BJ (cell line): ENCODE results near the gene STK32C. TPM values are rescaled to one million over a fixed set of nuclear protein-coding genes. Genes with fewer than 3 reads are reported as not detected.

Experiments
- CTCF ChIA-PET: fragments of 350-600 bp; formaldehyde crosslinking; extraction: SDS; loops from one replicate; lab custom pipeline; 2021; ENCODE audit warnings: antibody characterized with exemption, inconsistent platforms; lab: Yijun Ruan, JAX
- POLR2A ChIA-PET: fragments of 300-600 bp; sonication (Branson Sonifier 250); formaldehyde crosslinking; extraction: SDS; loops from one replicate; lab custom pipeline; 2021; ENCODE audit warnings: antibody characterized with exemption; lab: Charles Lee
- DNase-seq: peaks from one replicate; pipeline ENCODE4 v3.0.0-alpha.2; 2011; ENCODE audit warnings: low read depth
- H3K27me3 ChIP-seq: 2 replicates; pipeline ENCODE4 v1.6.0; 2011; ENCODE audit warnings: low read length; ENCODE audit not compliant: control insufficient read depth, insufficient read depth
- H3K36me3 ChIP-seq: 2 replicates; pipeline ENCODE4 v1.5.1; 2011; ENCODE audit warnings: low read length; ENCODE audit not compliant: control insufficient read depth, insufficient read depth
- H3K4me3 ChIP-seq: 2 replicates; pipeline ENCODE4 v1.5.1; 2011; ENCODE audit warnings: low read depth, mild to moderate bottlenecking, control low read depth, low read length
- polyA plus RNA-seq: library from polyadenylated mRNA; depleted of rRNA; stranded (reverse); fragments of >200 nt; gene quantifications from 2 replicates; pipeline ENCODE4 v1.2.3, GENCODE V29; 2011
- TF ChIP-seq, protein P1 (sequence below): IDR thresholded peaks from 2 replicates; pipeline ENCODE4 v1.5.1; 2011; ENCODE audit warnings: low read depth, mild to moderate bottlenecking, control low read depth, inconsistent platforms, low read length, moderate library complexity; ENCODE audit not compliant: insufficient read depth

STK32C gene
- polyA plus RNA-seq, 1 experiment: 12.1 TPM

DNA sequence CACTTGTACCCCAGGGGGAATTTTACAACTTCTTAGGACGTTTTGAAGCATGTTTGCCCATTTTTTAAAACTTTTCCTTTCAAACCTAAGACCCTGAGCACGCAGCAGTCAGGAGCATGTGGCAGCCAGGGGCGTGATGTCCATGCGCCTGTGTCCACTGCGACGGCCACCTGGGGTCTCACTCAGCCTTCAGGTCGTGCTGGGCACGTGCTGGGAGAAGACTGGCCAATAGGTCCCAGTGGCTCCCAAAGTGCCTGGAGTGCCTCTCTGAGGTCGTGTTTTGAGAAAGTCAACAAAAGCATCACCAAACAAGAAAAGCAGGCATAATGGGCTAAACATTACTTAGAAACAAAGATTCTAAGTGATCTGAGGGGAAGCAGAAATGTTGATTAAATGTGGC, 39.1 kb upstream of the STK32C start:
- Histone ChIP-seq H3K36me3 (peaks cover 6% of the 10 kb centered on the region), H3K4me3 (no peak overlapping the region), H3K27me3 (no peaks in the 10 kb centered on the region)
- TF ChIP-seq, protein P1, sequence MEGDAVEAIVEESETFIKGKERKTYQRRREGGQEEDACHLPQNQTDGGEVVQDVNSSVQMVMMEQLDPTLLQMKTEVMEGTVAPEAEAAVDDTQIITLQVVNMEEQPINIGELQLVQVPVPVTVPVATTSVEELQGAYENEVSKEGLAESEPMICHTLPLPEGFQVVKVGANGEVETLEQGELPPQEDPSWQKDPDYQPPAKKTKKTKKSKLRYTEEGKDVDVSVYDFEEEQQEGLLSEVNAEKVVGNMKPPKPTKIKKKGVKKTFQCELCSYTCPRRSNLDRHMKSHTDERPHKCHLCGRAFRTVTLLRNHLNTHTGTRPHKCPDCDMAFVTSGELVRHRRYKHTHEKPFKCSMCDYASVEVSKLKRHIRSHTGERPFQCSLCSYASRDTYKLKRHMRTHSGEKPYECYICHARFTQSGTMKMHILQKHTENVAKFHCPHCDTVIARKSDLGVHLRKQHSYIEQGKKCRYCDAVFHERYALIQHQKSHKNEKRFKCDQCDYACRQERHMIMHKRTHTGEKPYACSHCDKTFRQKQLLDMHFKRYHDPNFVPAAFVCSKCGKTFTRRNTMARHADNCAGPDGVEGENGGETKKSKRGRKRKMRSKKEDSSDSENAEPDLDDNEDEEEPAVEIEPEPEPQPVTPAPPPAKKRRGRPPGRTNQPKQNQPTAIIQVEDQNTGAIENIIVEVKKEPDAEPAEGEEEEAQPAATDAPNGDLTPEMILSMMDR: no peak
- no peak for DNase-seq
- CTCF ChIA-PET: no interaction called here
- POLR2A ChIA-PET: no interaction called here

DNA sequence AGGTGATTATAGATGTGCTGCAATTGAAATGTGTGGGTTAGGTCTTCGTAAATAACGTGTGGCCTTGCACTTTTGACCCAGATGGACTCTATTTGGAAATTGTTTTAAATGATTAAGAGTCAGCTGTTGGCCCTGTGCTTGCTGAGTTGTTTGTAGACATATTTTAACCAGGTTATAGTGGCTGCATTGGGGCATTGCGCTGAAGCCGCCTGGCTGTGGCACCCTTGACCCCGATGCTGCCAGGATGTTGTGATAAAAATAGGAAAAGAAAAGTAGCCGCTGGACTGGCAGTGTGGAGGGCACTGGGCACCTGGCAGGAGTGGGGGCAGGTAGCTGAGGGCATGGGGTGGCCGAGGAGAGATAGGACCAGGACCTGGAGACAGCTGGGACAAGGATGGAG, 37.6 kb upstream of the STK32C start:
- POLR2A ChIA-PET: no interaction called here
- CTCF ChIA-PET: no interaction called here
- H3K27me3 ChIP-seq: no peaks in the 10 kb centered on the region
- no peak for DNase-seq
- H3K36me3 ChIP-seq: peaks cover 6% of the 10 kb centered on the region
- no peak overlapping the region for H3K4me3 ChIP-seq
- TF ChIP-seq, protein P1: no peak

DNA sequence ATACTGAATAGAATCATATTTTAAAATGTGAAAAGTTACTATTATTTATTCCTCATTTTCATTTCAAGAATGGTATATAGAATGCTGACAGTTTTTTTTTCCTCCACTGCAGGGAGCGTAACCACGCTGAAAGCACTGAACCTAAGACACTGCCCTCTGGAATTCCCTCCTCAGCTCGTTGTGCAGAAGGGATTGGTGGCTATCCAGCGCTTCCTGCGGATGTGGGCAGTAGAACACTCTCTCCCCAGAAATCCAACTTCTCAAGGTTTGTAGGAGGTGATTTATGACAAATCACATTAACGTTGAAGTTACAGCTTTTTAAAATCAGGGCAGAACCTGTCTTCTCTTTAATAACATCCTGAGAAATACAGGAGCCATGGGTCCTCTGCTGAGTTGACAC, 36.6 kb upstream of the STK32C start:
- POLR2A ChIA-PET: no interaction called here
- no peaks in the 10 kb centered on the region for H3K27me3 ChIP-seq
- H3K4me3 ChIP-seq: no peak overlapping the region
- TF ChIP-seq, protein P1: no peak
- CTCF ChIA-PET: interaction anchor here (0.9 kb wide), 1 partner anchor 121 kb away, joined by 4 read pairs; no protein-coding TSS in a partner anchor
- peaks cover 6% of the 10 kb centered on the region for H3K36me3 ChIP-seq
- no peak for DNase-seq

DNA sequence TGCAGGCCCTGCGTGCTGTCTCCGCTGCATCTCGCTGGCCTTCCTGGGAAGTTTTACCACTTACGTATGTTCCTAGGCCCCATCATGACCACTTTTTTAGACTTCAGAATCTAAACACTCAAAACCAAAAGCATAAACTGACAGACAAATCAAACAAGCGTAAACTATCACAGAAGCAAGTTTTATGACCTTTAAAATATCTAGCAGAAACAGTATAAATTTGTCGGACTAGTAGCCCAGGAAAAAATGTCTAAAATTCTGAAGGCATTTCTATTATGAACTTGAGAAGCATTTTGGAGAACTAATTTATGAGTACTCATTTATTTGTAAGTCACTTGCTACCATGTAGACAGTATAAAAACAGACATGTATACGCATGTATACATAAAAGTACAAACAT, 34.8 kb upstream of the STK32C start:
- POLR2A ChIA-PET: no interaction called here
- H3K36me3 ChIP-seq: peaks cover 5% of the 10 kb centered on the region
- TF ChIP-seq, protein P1: no peak
- H3K27me3 ChIP-seq: no peaks in the 10 kb centered on the region
- DNase-seq: no peak
- H3K4me3 ChIP-seq: no peak overlapping the region
- CTCF ChIA-PET: interaction anchor here (1.5 to 1.8 kb wide), 3 partner anchors 9 to 17 kb away, joined by 3 to 4 read pairs (median 3); no protein-coding TSS in a partner anchor

DNA sequence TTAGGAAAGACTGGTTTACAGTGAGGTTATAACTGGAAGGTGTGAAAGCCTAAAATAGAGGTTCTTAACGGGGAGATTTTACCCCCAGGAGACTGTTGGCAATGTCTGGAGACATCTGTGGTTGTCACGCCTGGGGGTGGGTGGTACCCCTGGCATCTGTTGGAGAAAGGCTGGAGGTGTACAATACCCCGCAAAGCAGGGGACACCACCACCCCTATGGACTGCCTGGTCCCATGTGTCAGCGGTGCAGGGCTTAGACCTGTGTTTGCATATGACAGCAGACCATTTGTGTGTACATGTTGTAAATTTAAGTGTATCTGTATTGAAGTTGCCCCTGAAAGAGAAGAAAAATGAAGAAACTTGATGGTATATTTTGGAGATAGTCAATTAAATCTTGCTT, 34.0 kb upstream of the STK32C start:
- TF ChIP-seq, protein P1: no peak
- ChIA-PET CTCF (interaction anchor here (1.6 to 1.8 kb wide), 2 partner anchors 9 to 18 kb away, joined by 3 to 4 read pairs; no protein-coding TSS in a partner anchor), POLR2A (no interaction called here)
- no peaks in the 10 kb centered on the region for H3K27me3 ChIP-seq
- no peak overlapping the region for H3K4me3 ChIP-seq
- DNase-seq: no peak
- peaks cover 5% of the 10 kb centered on the region for H3K36me3 ChIP-seq
